Heart right ventricle (tissue), 16 donors: ENCODE results near the gene TPRX1. TPM values are rescaled to one million over a fixed set of nuclear protein-coding genes. Genes with fewer than 3 reads are reported as not detected.

Experiments
- ATAC-seq, 8 donors: fragments of 200-7000 bp; cut with Tn5 transposase; one replicate each; pipeline ENCODE4 v1.9.1; 2020; ENCODE audit warnings: mild to moderate bottlenecking in 8 of 8, moderate library complexity in 8 of 8, moderate number of reproducible peaks in 1 of 8
- DNase-seq, 2 donors: peaks; one replicate each; pipeline ENCODE4 v3.0.0-alpha.2; 2020
- H3K27ac ChIP-seq, 10 donors: fragments of 200-600 bp; sonication (generic) in 2 of 10; one replicate each; pipeline versions ENCODE4 v1.5.0 to v1.8.0; 2020 to 2022; ENCODE audit warnings: mild to moderate bottlenecking in 3 of 10
- H3K27me3 ChIP-seq, 7 donors: fragments of 200-600 bp; one replicate each; pipeline ENCODE4 v1.8.0; 2021 to 2022; ENCODE audit warnings: mild to moderate bottlenecking in 2 of 7
- H3K36me3 ChIP-seq, 9 donors: fragments of 200-600 bp; sonication (generic) in 1 of 9; one replicate each; pipeline versions ENCODE4 v1.5.0 to v1.8.0; 2020 to 2022; ENCODE audit warnings: mild to moderate bottlenecking in 2 of 9
- H3K4me1 ChIP-seq, 9 donors: fragments of 200-600 bp; sonication (generic) in 1 of 9; one replicate each; pipeline versions ENCODE4 v1.5.0 to v1.8.0; 2020 to 2022; ENCODE audit warnings: mild to moderate bottlenecking in 4 of 9
- H3K4me3 ChIP-seq, 10 donors: fragments of 200-600 bp; sonication (generic) in 2 of 10; one replicate each; pipeline versions ENCODE4 v1.5.0 to v1.8.0; 2020 to 2022; ENCODE audit warnings: mild to moderate bottlenecking in 7 of 10, moderate library complexity in 2 of 10
- H3K9me3 ChIP-seq, 11 donors: fragments of 200-600 bp in 10 of 11; sonication (generic) in 2 of 11; one replicate each; pipeline versions ENCODE4 v1.5.0 to v1.8.0; 2013 to 2022; ENCODE audit warnings: mild to moderate bottlenecking in 2 of 11, control low read depth in 1 of 11, moderate library complexity in 1 of 11
- CTCF ChIP-seq, 9 donors: fragments of 200-600 bp; sonication (generic) in 2 of 9; IDR thresholded peaks; one replicate each; pipeline versions ENCODE4 v1.5.0 to v1.8.0; 2021 to 2022; ENCODE audit warnings: antibody characterized with exemption in 9 of 9, mild to moderate bottlenecking in 5 of 9, moderate library complexity in 1 of 9
- WGBS, 2 donors: extraction: QIAGEN DNeasy Blood & Tissue Kit; methylation state at CpG; one replicate each; pipeline ENCODE4 v1.1.7; 2013; ENCODE audit warnings: inconsistent platforms in 1 of 2; 5-methylcytosine and 5-hydroxymethylcytosine counted together
- intact Hi-C, 10 donors: fragments of 100-400 bp; cut with DNase I; formaldehyde crosslinking; loops; one replicate each; pipeline versions ENCODE4 v1.11.1 to v1.14.2; 2022
- polyA plus RNA-seq, 2 donors: library from polyadenylated mRNA; stranded (reverse); fragments of 200-250 nt; gene quantifications; one replicate each; pipeline ENCODE4 v1.2.3, GENCODE V29; 2013
- total RNA-seq, 10 donors: library from RNA; stranded (reverse); fragmentation: NEBNext Ultra II Directional in 3 of 10; extraction: Animal tissue kit (Norgen Biotek cat#: 25700) in 3 of 10; gene quantifications; one replicate each; pipeline versions ENCODE4 v1.2.1 to v1.2.4, GENCODE V29; 2021 to 2023
- donor health status: Arrhythmogenic right ventricular cardiomyopathy.
- donor health status: ischemic (EF 13 %, LVEDD 7.1; RV severe dilation, severe dysfunction).
- donor health status: healthy with polysubstance abuse.
- donor health status: DM: no; HTN: yes; CAD: no.
- donor health status: DM: no; HTN: no; CAD: no.
- donor health status: ischemic (EF 25% LVEDD 6.9; RV normal size, moderate dysfunction).
- donor health status: ischemic (EF 25% LVEDD 5.7; RV mildly dilated, moderate dysfunction).
- donor health status: healthy.
- donor health status: DM: yes; HTN: yes; CAD: no.
- donor health status: Ischemic cardiomyopathy.
- donor health status: ischemic (EF 35%, LVEDD 5.7; RV mildly dilated, moderate dysfunction).
- donor health status: nonischemic (EF 11% LVEDD 7.7; RV severe dilation, severe dysfunction).
- donor health status: DM: yes; HTN: yes; CAD: no.
- donor health status: PGD.
- donor health status: ischemic (EF 29% LVEDD 5.4; RV normal size, mild dysfunction).
- donor health status: nonischemic (EF 23%, LVEDD 6.1; RV moderate dilation, normal function).

The TPRX1 gene
- total and polyA plus RNA-seq, 12 donors = not detected

- Histone ChIP-seq H3K27ac (no peak overlapping the region), H3K9me3 (peaks cover 0 to 7% (median 0%) of the 10 kb centered on the region in 11 donors), H3K4me1 (no peaks in the 10 kb centered on the region), H3K36me3 (peaks cover 12 to 100% (median 84%) of the 10 kb centered on the region in 9 donors), H3K4me3 (no peak overlapping the region), H3K27me3 (no peaks in the 10 kb centered on the region)
- DNase-seq = no peak
- intact Hi-C loops = no loop called here
- WGBS, 2 donors = 91 to 93% methylated on average over 33 to 36 of the region's 36 CpGs
- ATAC-seq = no peak
- no peak for TF ChIP-seq CTCF (IDR thresholded peaks at IDR 0.05)
These were observed 49.1 kb downstream of the TPRX1 start for GRCh38 chr19:47755065-47755761.

- TF ChIP-seq CTCF (IDR thresholded peaks at IDR 0.05) = no peak
- intact Hi-C loops = no loop called here
- Histone ChIP-seq H3K4me3 (no peak overlapping the region), H3K9me3 (peaks cover 0 to 7% (median 0%) of the 10 kb centered on the region in 11 donors), H3K27ac (no peak overlapping the region), H3K36me3 (peaks cover 12 to 100% (median 89%) of the 10 kb centered on the region in 9 donors), H3K4me1 (peaks cover 0 to 5% (median 0%) of the 10 kb centered on the region in 9 donors), H3K27me3 (no peaks in the 10 kb centered on the region)
- DNase-seq (no peak), ATAC-seq (no peak)
- WGBS, 2 donors = 92 to 93% methylated on average over 35 to 37 of the region's 37 CpGs
These were observed 49.9 kb downstream of the TPRX1 start for GRCh38 chr19:47754206-47755064.

- intact Hi-C loops = no loop called here
- no peak overlapping the region for H3K4me3 ChIP-seq
- DNase-seq (no peak), ATAC-seq (no peak)
- peaks cover 12 to 100% (median 77%) of the 10 kb centered on the region in 9 donors for H3K36me3 ChIP-seq
- H3K27me3 ChIP-seq = no peaks in the 10 kb centered on the region
- no peak overlapping the region for H3K27ac ChIP-seq
- peaks cover 0 to 9% (median 0%) of the 10 kb centered on the region in 9 donors for H3K4me1 ChIP-seq
- no peak for TF ChIP-seq CTCF (IDR thresholded peaks at IDR 0.05)
- WGBS, 2 donors = 91 to 93% methylated on average over 27 of the region's 27 CpGs
- no peaks in the 10 kb centered on the region for H3K9me3 ChIP-seq
These were observed 51.7 kb downstream of the TPRX1 start for GRCh38 chr19:47752440-47753211.

Other genes with a start within 250 kb of the TPRX1 start
- 1 to 10 TPM in 7 of 10 donors, under 1 TPM in 3; 0.56 to 3.7 (median 1.8) TPM for gene ZNF541, start 231.4 kb downstream of the TPRX1 start, total RNA-seq
- under 1 TPM; 0.23 to 0.88 TPM for gene ZNF541, start 231.4 kb downstream of the TPRX1 start, polyA plus RNA-seq
- gene BICRA, start 195.4 kb downstream of the TPRX1 start, total RNA-seq = 10 to 100 TPM in 3 of 10 donors, 1 to 10 TPM in 7; 6.5 to 13.2 (median 8.9) TPM
- gene BICRA, start 195.4 kb downstream of the TPRX1 start, polyA plus RNA-seq = 10 to 100 TPM in 1 of 2 donors, 1 to 10 TPM in 1; 2.8 to 11.8 TPM
- 10 to 100 TPM; 27.5 to 78.2 (median 40.5) TPM for gene EHD2, start 91.1 kb downstream of the TPRX1 start, total RNA-seq
- 10 to 100 TPM; 51.1 to 61.0 TPM for gene EHD2, start 91.1 kb downstream of the TPRX1 start, polyA plus RNA-seq
- gene NOP53, start 59.0 kb downstream of the TPRX1 start, total RNA-seq = 100 to 1,000 TPM; 131 to 208 (median 177) TPM
- 100 to 1,000 TPM; 210 to 256 TPM for gene NOP53, start 59.0 kb downstream of the TPRX1 start, polyA plus RNA-seq
- gene SELENOW, start 25.8 kb downstream of the TPRX1 start, total RNA-seq = 1,000 to 10,000 TPM in 5 of 10 donors, 100 to 1,000 TPM in 5; 828 to 1,621 (median 1,009) TPM
- 1,000 to 10,000 TPM in 1 of 2 donors, 100 to 1,000 TPM in 1; 711 to 1,774 TPM for gene SELENOW, start 25.8 kb downstream of the TPRX1 start, polyA plus RNA-seq
- gene CRX, start 17.4 kb upstream of the TPRX1 start, total RNA-seq = not detected
- not detected for gene CRX, start 17.4 kb upstream of the TPRX1 start, polyA plus RNA-seq
- gene TPRX2, start 54.7 kb upstream of the TPRX1 start, total RNA-seq = not detected
- gene TPRX2, start 54.7 kb upstream of the TPRX1 start, polyA plus RNA-seq = not detected
- gene SULT2A1, start 81.8 kb upstream of the TPRX1 start, total RNA-seq = not detected
- not detected for gene SULT2A1, start 81.8 kb upstream of the TPRX1 start, polyA plus RNA-seq
- gene BSPH1, start 187.6 kb upstream of the TPRX1 start, total RNA-seq = not detected
- not detected for gene BSPH1, start 187.6 kb upstream of the TPRX1 start, polyA plus RNA-seq
- not detected for gene ELSPBP1, start 190.1 kb upstream of the TPRX1 start, total RNA-seq
- not detected for gene ELSPBP1, start 190.1 kb upstream of the TPRX1 start, polyA plus RNA-seq
- not detected for gene CABP5, start 239.5 kb upstream of the TPRX1 start, total RNA-seq
- gene CABP5, start 239.5 kb upstream of the TPRX1 start, polyA plus RNA-seq = not detected